Parathyroid adenoma (tissue), 2 donors: Measurements from ENCODE around the gene KCNJ8.
"Not testable (repeated sequence)": the region's sequence is repeated elsewhere in the genome, so short reads cannot be mapped to it uniquely, and the experiment has no call there.

Source experiments
- H2AFZ ChIP-seq: fragments of 300-600 bp; sonication (generic); one replicate; pipeline ENCODE4 v1.7.0; 2017; ENCODE audit warnings: antibody characterized with exemption, mild to moderate bottlenecking
- H3K27ac ChIP-seq: fragments of 300-600 bp; sonication (generic); one replicate; pipeline ENCODE4 v1.7.0; 2017
- H3K27me3 ChIP-seq: fragments of 300-600 bp; sonication (generic); one replicate; pipeline ENCODE4 v1.7.0; 2017; ENCODE audit warnings: low read length; ENCODE audit not compliant: control insufficient read depth, insufficient read depth
- H3K36me3 ChIP-seq: fragments of 300-600 bp; sonication (generic); one replicate; pipeline ENCODE4 v1.7.0; 2017; ENCODE audit warnings: low read length; ENCODE audit not compliant: control insufficient read depth, insufficient read depth
- H3K4me1 ChIP-seq: fragments of 300-600 bp; sonication (generic); one replicate; pipeline ENCODE4 v1.7.0; 2017; ENCODE audit warnings: control low read depth
- H3K4me2 ChIP-seq: fragments of 300-600 bp; sonication (generic); one replicate; pipeline ENCODE4 v1.7.0; 2017; ENCODE audit warnings: low read length
- H3K4me3 ChIP-seq: fragments of 300-600 bp; sonication (generic); one replicate; pipeline ENCODE4 v1.7.0; 2017; ENCODE audit warnings: low read depth, low read length
- H3K79me2 ChIP-seq: fragments of 300-600 bp; sonication (generic); one replicate; pipeline ENCODE4 v1.7.0; 2017; ENCODE audit warnings: control low read depth
- H3K9ac ChIP-seq: fragments of 300-600 bp; sonication (generic); one replicate; pipeline ENCODE4 v1.7.0; 2017; ENCODE audit warnings: mild to moderate bottlenecking
- H3K9me3 ChIP-seq: fragments of 300-600 bp; sonication (generic); one replicate; pipeline ENCODE4 v1.7.0; 2017; ENCODE audit warnings: low read length; ENCODE audit not compliant: control insufficient read depth
- TF ChIP-seq, protein P1 (sequence below): fragments of 300-600 bp; sonication (generic); IDR thresholded peaks from one replicate; pipeline ENCODE4 v1.7.0; 2017; ENCODE audit warnings: antibody characterized with exemption, mild to moderate bottlenecking
- donor health status: primary hyperparathyroidism.

The KCNJ8 gene

DNA sequence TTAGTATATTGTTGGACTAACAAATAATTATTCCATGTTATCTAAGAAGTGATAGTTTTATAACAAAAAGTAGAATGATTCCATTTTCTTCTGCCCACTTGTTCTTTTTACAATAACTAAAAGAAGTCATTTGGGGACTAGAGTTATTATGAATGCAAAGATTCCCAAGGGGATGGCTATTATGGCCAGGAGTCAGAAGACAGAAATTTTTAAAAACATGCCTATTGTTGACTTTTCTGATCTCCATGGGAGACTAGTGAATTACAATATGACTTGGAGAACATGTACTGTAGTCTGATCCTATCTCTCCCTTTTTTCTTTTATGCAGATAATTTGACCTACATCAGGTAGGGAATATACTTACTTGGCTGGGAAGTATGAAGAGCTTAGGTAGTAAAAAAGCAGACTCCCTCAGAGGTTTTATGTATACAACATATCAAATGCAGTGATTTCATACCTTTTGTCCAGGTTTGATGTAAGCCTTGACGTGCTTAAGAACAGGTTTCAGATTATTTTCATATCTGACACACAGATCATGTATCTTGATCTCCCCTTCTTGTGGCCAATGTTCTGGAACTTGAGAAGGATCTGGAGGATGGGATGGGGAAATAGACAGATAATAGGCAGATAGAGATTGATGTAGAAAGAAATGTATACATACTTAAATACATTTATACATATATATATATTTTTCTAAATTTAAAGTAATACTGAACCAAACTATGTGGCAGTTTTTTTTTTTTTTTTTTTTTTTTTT, 41.0 kb upstream of the KCNJ8 start:
- H2AFZ ChIP-seq = no peak overlapping the region
- H3K36me3 ChIP-seq = no peaks in the 10 kb centered on the region
- no peak overlapping the region for H3K4me3 ChIP-seq
- no peaks in the 10 kb centered on the region for H3K27me3 ChIP-seq
- H3K4me1 ChIP-seq = no peaks in the 10 kb centered on the region
- H3K9ac ChIP-seq = no peak overlapping the region
- H3K27ac ChIP-seq = no peak overlapping the region
- no peak overlapping the region for H3K4me2 ChIP-seq
- TF ChIP-seq, protein P1, sequence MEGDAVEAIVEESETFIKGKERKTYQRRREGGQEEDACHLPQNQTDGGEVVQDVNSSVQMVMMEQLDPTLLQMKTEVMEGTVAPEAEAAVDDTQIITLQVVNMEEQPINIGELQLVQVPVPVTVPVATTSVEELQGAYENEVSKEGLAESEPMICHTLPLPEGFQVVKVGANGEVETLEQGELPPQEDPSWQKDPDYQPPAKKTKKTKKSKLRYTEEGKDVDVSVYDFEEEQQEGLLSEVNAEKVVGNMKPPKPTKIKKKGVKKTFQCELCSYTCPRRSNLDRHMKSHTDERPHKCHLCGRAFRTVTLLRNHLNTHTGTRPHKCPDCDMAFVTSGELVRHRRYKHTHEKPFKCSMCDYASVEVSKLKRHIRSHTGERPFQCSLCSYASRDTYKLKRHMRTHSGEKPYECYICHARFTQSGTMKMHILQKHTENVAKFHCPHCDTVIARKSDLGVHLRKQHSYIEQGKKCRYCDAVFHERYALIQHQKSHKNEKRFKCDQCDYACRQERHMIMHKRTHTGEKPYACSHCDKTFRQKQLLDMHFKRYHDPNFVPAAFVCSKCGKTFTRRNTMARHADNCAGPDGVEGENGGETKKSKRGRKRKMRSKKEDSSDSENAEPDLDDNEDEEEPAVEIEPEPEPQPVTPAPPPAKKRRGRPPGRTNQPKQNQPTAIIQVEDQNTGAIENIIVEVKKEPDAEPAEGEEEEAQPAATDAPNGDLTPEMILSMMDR = no peak
- H3K9me3 ChIP-seq = no peaks in the 10 kb centered on the region
- H3K79me2 ChIP-seq = no peaks in the 10 kb centered on the region

- Histone ChIP-seq H3K27me3 (no peaks in the 10 kb centered on the region), H3K79me2 (no peaks in the 10 kb centered on the region), H3K27ac (no peak overlapping the region), H3K4me1 (no peaks in the 10 kb centered on the region), H3K9ac (no peak overlapping the region), H2AFZ (no peak overlapping the region), H3K4me2 (no peak overlapping the region), H3K9me3 (no peaks in the 10 kb centered on the region), H3K36me3 (no peaks in the 10 kb centered on the region), H3K4me3 (no peak overlapping the region)
- TF ChIP-seq, protein P1 = no peak
Observed at GRCh38 chr12:21814814-21815213, 40.3 kb upstream of the KCNJ8 start.

DNA sequence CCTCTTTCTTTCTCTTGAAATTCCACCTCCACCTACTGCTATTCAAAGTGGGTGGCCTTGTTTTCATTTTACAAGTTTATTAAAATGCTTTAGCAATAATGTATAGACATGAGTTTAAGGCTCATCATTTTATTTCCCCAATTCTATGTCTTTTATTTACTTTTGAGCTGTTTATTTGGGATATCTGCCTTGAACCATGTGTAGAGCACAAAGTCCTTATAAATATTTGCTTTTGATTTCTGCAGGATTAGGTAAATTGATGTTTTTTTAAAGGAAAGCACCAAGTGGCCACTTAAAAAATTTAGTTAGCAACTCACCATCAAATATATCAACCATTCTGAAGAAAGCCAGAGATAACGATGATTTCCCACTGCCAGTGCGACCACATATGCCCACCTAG, 39.8 kb upstream of the KCNJ8 start:
- H3K4me2 ChIP-seq = no peak overlapping the region
- H3K9ac ChIP-seq = no peak overlapping the region
- no peaks in the 10 kb centered on the region for H3K9me3 ChIP-seq
- no peaks in the 10 kb centered on the region for H3K36me3 ChIP-seq
- H2AFZ ChIP-seq = no peak overlapping the region
- no peak overlapping the region for H3K4me3 ChIP-seq
- no peaks in the 10 kb centered on the region for H3K4me1 ChIP-seq
- no peak overlapping the region for H3K27ac ChIP-seq
- H3K79me2 ChIP-seq = no peaks in the 10 kb centered on the region
- H3K27me3 ChIP-seq = no peaks in the 10 kb centered on the region
- TF ChIP-seq, protein P1 = no peak

GRCh38 chr12:21813751-21814150, 39.2 kb upstream of the KCNJ8 start:
- H3K4me2 ChIP-seq = no peak overlapping the region
- H3K27me3 ChIP-seq = no peaks in the 10 kb centered on the region
- no peak overlapping the region for H3K9ac ChIP-seq
- no peak overlapping the region for H2AFZ ChIP-seq
- TF ChIP-seq, protein P1 = no peak
- no peaks in the 10 kb centered on the region for H3K79me2 ChIP-seq
- no peak overlapping the region for H3K4me3 ChIP-seq
- no peaks in the 10 kb centered on the region for H3K4me1 ChIP-seq
- no peaks in the 10 kb centered on the region for H3K36me3 ChIP-seq
- H3K27ac ChIP-seq = no peak overlapping the region
- H3K9me3 ChIP-seq = no peaks in the 10 kb centered on the region

- Histone ChIP-seq H3K27ac (no peak overlapping the region), H3K4me2 (no peak overlapping the region), H2AFZ (no peak overlapping the region), H3K4me1 (no peaks in the 10 kb centered on the region), H3K9me3 (no peaks in the 10 kb centered on the region), H3K27me3 (no peaks in the 10 kb centered on the region), H3K4me3 (no peak overlapping the region), H3K9ac (no peak overlapping the region), H3K79me2 (no peaks in the 10 kb centered on the region), H3K36me3 (no peaks in the 10 kb centered on the region)
- TF ChIP-seq, protein P1 = no peak
Observed at GRCh38 chr12:21813125-21813524, 38.6 kb upstream of the KCNJ8 start.

DNA sequence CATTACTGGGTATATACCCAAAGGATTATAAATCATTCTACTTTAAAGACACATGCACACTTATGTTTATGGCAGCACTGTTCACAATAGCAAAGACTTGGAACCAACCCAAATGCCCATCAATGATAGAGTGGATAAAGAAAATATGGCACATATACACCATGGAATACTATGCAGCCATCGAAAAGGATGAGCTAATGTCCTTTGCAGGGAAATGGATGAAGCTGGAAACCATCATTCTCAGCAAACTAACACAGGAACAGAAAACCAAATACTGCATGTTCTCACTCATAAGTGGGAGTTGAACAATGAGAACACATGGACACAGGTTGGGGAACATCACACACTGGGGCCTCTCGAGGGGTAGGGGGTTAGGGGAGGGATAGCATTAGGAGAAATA, 37.8 kb upstream of the KCNJ8 start:
- H3K27ac ChIP-seq, H3K27me3 ChIP-seq, H3K4me1 ChIP-seq, H3K9me3 ChIP-seq, H2AFZ ChIP-seq, H3K4me3 ChIP-seq, H3K9ac ChIP-seq, H3K4me2 ChIP-seq, H3K36me3 ChIP-seq, H3K79me2 ChIP-seq: not testable (repeated sequence)
